HCT116 (cell line): ENCODE measurements around the gene UBE2V1. TPM values are rescaled to one million over a fixed set of nuclear protein-coding genes. Genes with fewer than 3 reads are reported as not detected.

Source experiments
- ATAC-seq: fragments of 200-7000 bp; cut with Tn5 transposase; 2 replicates; pipeline ENCODE4 v1.9.1; 2020; ENCODE audit warnings: mild to moderate bottlenecking, moderate library complexity
- BruUV-seq: library from RNA; stranded (reverse); fragments of 400-500 nt; replicated peaks from 2 replicates; lab custom pipeline; 2021; lab: Mats Ljungman, UMichigan
- CTCF ChIA-PET: fragments of 300-600 bp; sonication (Branson Sonifier 250); formaldehyde crosslinking; loops from one replicate; lab custom pipeline; 2021; ENCODE audit warnings: antibody characterized with exemption; lab: Charles Lee
- POLR2A ChIA-PET: fragments of 300-600, 350-600 bp; sonication (Branson Sonifier 250); formaldehyde crosslinking; loops from one replicate; lab custom pipeline; 2021; ENCODE audit warnings: antibody characterized with exemption; lab: Charles Lee
- RAD21 ChIA-PET, 2 experiments: fragments of 300-600 bp; sonication (Branson Sonifier 250); formaldehyde crosslinking; loops; one replicate each; lab custom pipeline; 2023; ENCODE audit warnings: low total read pairs in 2 of 2; ENCODE audit not compliant: uncharacterized antibody in 2 of 2, unreplicated experiment in 2 of 2, low non-redundant PET in 1 of 2; lab: Charles Lee
- DNase-seq: peaks from one replicate; pipeline ENCODE4 v3.0.0-alpha.2; 2010; ENCODE audit warnings: low read depth, low spot score
- H2AFZ ChIP-seq: fragments of 200-600 bp; shearing (Covaris generic), sonication (generic); 2 replicates; pipeline ENCODE4 v1.6.1; 2017; ENCODE audit warnings: low read depth, mixed run types, mixed read lengths, antibody characterized with exemption, low read length; ENCODE audit not compliant: poor library complexity, severe bottlenecking
- H3K27ac ChIP-seq: 2 replicates; pipeline ENCODE4 v1.5.1; 2012; ENCODE audit warnings: low read depth, low read length
- H3K27me3 ChIP-seq: fragments of 200-600 bp; sonication (generic); 2 replicates; pipeline ENCODE4 v1.6.1; 2016; ENCODE audit warnings: mixed run types, low read length, mixed read lengths; ENCODE audit not compliant: insufficient read depth
- H3K36me3 ChIP-seq, 2 experiments: fragments of 200-500 bp in 1 of 2; fragments of 200-600 bp in 1 of 2; sonication (Bioruptor generic) in 1 of 2; sonication (generic) in 1 of 2; 2 replicates each; pipeline versions ENCODE4 v1.5.1 to v1.6.1; 2014 to 2016; ENCODE audit warnings: low read length in 2 of 2, inconsistent platforms in 1 of 2, mixed read lengths in 1 of 2, mixed run types in 1 of 2; ENCODE audit not compliant: insufficient read depth in 2 of 2, control insufficient read depth in 1 of 2
- H3K4me1 ChIP-seq, 2 experiments: fragments of 200-600 bp in 1 of 2; sonication (generic) in 1 of 2; 2 replicates each; pipeline versions ENCODE4 v1.5.1 to v1.6.1; 2012 to 2017; ENCODE audit warnings: low read length in 2 of 2, inconsistent platforms in 1 of 2, mild to moderate bottlenecking in 1 of 2, mixed read lengths in 1 of 2, mixed run types in 1 of 2, moderate library complexity in 1 of 2; ENCODE audit not compliant: insufficient read depth in 2 of 2, control insufficient read depth in 1 of 2
- H3K4me2 ChIP-seq: fragments of 200-600 bp; sonication (generic); 2 replicates; pipeline ENCODE4 v1.6.1; 2017; ENCODE audit warnings: mixed run types, low read length, mixed read lengths
- H3K4me3 ChIP-seq, 2 experiments: fragments of 200-600 bp in 1 of 2; sonication (generic) in 1 of 2; replicated peaks in 1 of 2; 2 replicates each; pipeline ENCODE4 v1.5.1; 2011 to 2016; ENCODE audit warnings: low read length in 2 of 2, control low read depth in 1 of 2, low read depth in 1 of 2, mild to moderate bottlenecking in 1 of 2, mixed read lengths in 1 of 2, mixed run types in 1 of 2
- H3K79me2 ChIP-seq: fragments of 200-600 bp; sonication (generic); 2 replicates; pipeline ENCODE4 v1.6.1; 2017; ENCODE audit warnings: mild to moderate bottlenecking, mixed run types, low read length, moderate library complexity, mixed read lengths; ENCODE audit not compliant: insufficient read depth
- H3K9ac ChIP-seq: fragments of 200-600 bp; sonication (generic); 2 replicates; pipeline ENCODE4 v1.6.1; 2016; ENCODE audit warnings: low read length, mixed read lengths
- H3K9me2 ChIP-seq: fragments of 200-600 bp; sonication (generic), shearing (Covaris generic); 2 replicates; pipeline ENCODE4 v1.6.1; 2017; ENCODE audit warnings: mixed run types, mild to moderate bottlenecking, moderate library complexity; ENCODE audit not compliant: insufficient read depth
- H3K9me3 ChIP-seq, 2 experiments: fragments of 200-500 bp in 1 of 2; fragments of 200-600 bp in 1 of 2; sonication (Bioruptor generic) in 1 of 2; sonication (generic) in 1 of 2; 2 replicates each; pipeline ENCODE4 v1.6.1; 2014 to 2017; ENCODE audit warnings: low read length in 2 of 2, mixed read lengths in 2 of 2, inconsistent platforms in 1 of 2, low read depth in 1 of 2, mild to moderate bottlenecking in 1 of 2, mixed run types in 1 of 2, moderate library complexity in 1 of 2; ENCODE audit not compliant: control insufficient read depth in 1 of 2, insufficient read depth in 1 of 2
- H4K20me1 ChIP-seq: fragments of 200-600 bp; sonication (generic), shearing (Covaris generic); 2 replicates; pipeline ENCODE4 v1.6.1; 2017; ENCODE audit warnings: mixed run types, mild to moderate bottlenecking, moderate library complexity; ENCODE audit not compliant: insufficient read depth
- CTCF ChIP-seq, 3 experiments: fragments of 200-600 bp in 1 of 3; sonication (generic) in 1 of 3; IDR thresholded peaks in 2 of 3; conservative IDR thresholded peaks in 1 of 3; 2 replicates each; pipeline ENCODE4 v1.5.1; 2012 to 2017; ENCODE audit warnings: low read depth in 2 of 3, low read length in 2 of 3, antibody characterized with exemption in 1 of 3, borderline replicate concordance in 1 of 3, control low read depth in 1 of 3, mild to moderate bottlenecking in 1 of 3, mixed read lengths in 1 of 3, mixed run types in 1 of 3, moderate library complexity in 1 of 3; ENCODE audit not compliant: insufficient read depth in 1 of 3
- EZH2 ChIP-seq: fragments of 200-600 bp; sonication (generic); IDR thresholded peaks from 2 replicates; pipeline ENCODE4 v1.6.1; 2017; ENCODE audit warnings: antibody characterized with exemption, mixed run types
- EZH2phosphoT487 ChIP-seq: fragments of 200-600 bp; IDR thresholded peaks from 2 replicates; pipeline ENCODE4 v1.6.1; 2018; ENCODE audit warnings: antibody characterized with exemption, borderline replicate concordance
- FOSL1 ChIP-seq: IDR thresholded peaks from 2 replicates; pipeline ENCODE4 v1.6.1; 2012; ENCODE audit warnings: low read depth
- REST ChIP-seq: IDR thresholded peaks from 2 replicates; pipeline ENCODE4 v1.6.1; 2012; ENCODE audit warnings: low read depth
- SP1 ChIP-seq: IDR thresholded peaks from 2 replicates; pipeline ENCODE4 v1.6.1; 2012; ENCODE audit warnings: low read depth
- YY1 ChIP-seq: IDR thresholded peaks from 2 replicates; pipeline ENCODE4 v1.6.1; 2011; ENCODE audit warnings: low read length, low read depth, moderate library complexity, mild to moderate bottlenecking; ENCODE audit not compliant: insufficient replicate concordance; ENCODE audit errors: extremely low read depth
- ZBTB33 ChIP-seq: IDR thresholded peaks from 2 replicates; pipeline ENCODE4 v1.6.1; 2011; ENCODE audit warnings: mild to moderate bottlenecking, low read length, moderate library complexity; ENCODE audit not compliant: insufficient replicate concordance; ENCODE audit errors: extremely low read depth
- ZFX ChIP-seq: fragments of 450-650 bp; IDR thresholded peaks from 2 replicates; pipeline ENCODE4 v1.6.1; 2017
- intact Hi-C: fragments of 100-400 bp; cut with micrococcal nuclease; formaldehyde crosslinking; loops from 2 replicates; pipeline ENCODE4 v1.10.0; 2022
- total RNA-seq: library from RNA; stranded (reverse); gene quantifications from one replicate; pipeline ENCODE4 v1.2.1, GENCODE V29; 2021; ENCODE audit not compliant: unreplicated experiment

UBE2V1 gene
- total RNA-seq, 1 experiment from 2014 or later: 114 TPM

GRCh38 chr20:50042370-50043313 is 70.3 kb downstream of the UBE2V1 start:
- no peak for DNase-seq
- TF ChIP-seq FOSL1 (no peak), SP1 (no peak), YY1 (no peak), EZH2phosphoT487 (no peak), EZH2 (no peak), ZBTB33 (no peak), ZFX (no peak), CTCF (IDR thresholded peaks at IDR 0.05 in 2 of 3, conservative IDR thresholded peaks at IDR 0.05 in 1 of 3; ENCODE audit: borderline replicate concordance in 1 of 3, insufficient read depth in 1 of 3, low read depth in 2 of 3, low read length in 2 of 3) (no peak), REST (no peak)
- Histone ChIP-seq H3K36me3 (no peaks in the 10 kb centered on the region), H3K79me2 (no peaks in the 10 kb centered on the region), H2AFZ (no peak overlapping the region), H3K27me3 (no peaks in the 10 kb centered on the region), H3K4me2 (no peak overlapping the region), H3K4me3 (no peak overlapping the region), H3K9me2 (no peaks in the 10 kb centered on the region), H3K4me1 (peaks cover 3 to 13% of the 10 kb centered on the region in 2 experiments; a peak in 3 of 4 replicates), H3K9me3 (no peaks in the 10 kb centered on the region), H4K20me1 (no peaks in the 10 kb centered on the region), H3K9ac (no peak overlapping the region), H3K27ac (no peak overlapping the region)
- ATAC-seq: no peak
- intact Hi-C loops: no loop called here
- CTCF ChIA-PET: no interaction called here
- POLR2A ChIA-PET: no interaction called here
- RAD21 ChIA-PET: no interaction called here
- BruUV-seq: no TSS peak
